Osteocyte (in vitro differentiated cells): ENCODE data around the gene C1orf210. TPM values are rescaled to one million over a fixed set of nuclear protein-coding genes. Genes with fewer than 3 reads are reported as not detected.

Experiments
- DNase-seq: peaks from one replicate; pipeline ENCODE4 v3.0.0; 2021; ENCODE audit warnings: mixed read lengths; ENCODE audit not compliant: unreplicated experiment; ENCODE audit errors: extremely low spot score
- H3K27ac Mint-ChIP-seq: one replicate; pipeline ENCODE4 v1.8.0; 2021; ENCODE audit warnings: mild to moderate bottlenecking, mixed read lengths; ENCODE audit not compliant: unreplicated experiment
- H3K27me3 Mint-ChIP-seq: one replicate; pipeline ENCODE4 v1.8.0; 2021; ENCODE audit warnings: mixed read lengths; ENCODE audit not compliant: unreplicated experiment
- H3K36me3 Mint-ChIP-seq: one replicate; pipeline ENCODE4 v1.8.0; 2021; ENCODE audit warnings: mixed read lengths; ENCODE audit not compliant: unreplicated experiment
- H3K4me1 Mint-ChIP-seq: one replicate; pipeline ENCODE4 v1.8.0; 2021; ENCODE audit warnings: mixed read lengths; ENCODE audit not compliant: unreplicated experiment
- H3K4me3 Mint-ChIP-seq: one replicate; pipeline ENCODE4 v1.8.0; 2021; ENCODE audit warnings: mild to moderate bottlenecking, moderate library complexity, mixed read lengths; ENCODE audit not compliant: unreplicated experiment
- H3K9me3 Mint-ChIP-seq: one replicate; pipeline ENCODE4 v1.8.0; 2021; ENCODE audit warnings: mixed read lengths; ENCODE audit not compliant: unreplicated experiment
- CTCF ChIP-seq: fragments of 200-600 bp; sonication (generic); IDR thresholded peaks from 2 replicates; pipeline ENCODE4 v1.5.0; 2021; ENCODE audit warnings: antibody characterized with exemption, mild to moderate bottlenecking, moderate library complexity
- total RNA-seq: library from RNA; stranded (reverse); gene quantifications from 2 replicates; pipeline ENCODE4 v1.2.1, GENCODE V29; 2021

The C1orf210 gene
- total RNA-seq, 1 donor from 2014 or later = not detected

- Mint-ChIP-seq H3K27me3 (peaks cover 4% of the 10 kb centered on the region), H3K4me3 (no peak overlapping the region), H3K27ac (no peak overlapping the region), H3K36me3 (no peaks in the 10 kb centered on the region), H3K9me3 (no peaks in the 10 kb centered on the region), H3K4me1 (no peaks in the 10 kb centered on the region)
- no peak for TF ChIP-seq CTCF
- DNase-seq = no peak
Measured at GRCh38 chr1:43282220-43283195, 2.9 kb downstream of the C1orf210 start.

DNA sequence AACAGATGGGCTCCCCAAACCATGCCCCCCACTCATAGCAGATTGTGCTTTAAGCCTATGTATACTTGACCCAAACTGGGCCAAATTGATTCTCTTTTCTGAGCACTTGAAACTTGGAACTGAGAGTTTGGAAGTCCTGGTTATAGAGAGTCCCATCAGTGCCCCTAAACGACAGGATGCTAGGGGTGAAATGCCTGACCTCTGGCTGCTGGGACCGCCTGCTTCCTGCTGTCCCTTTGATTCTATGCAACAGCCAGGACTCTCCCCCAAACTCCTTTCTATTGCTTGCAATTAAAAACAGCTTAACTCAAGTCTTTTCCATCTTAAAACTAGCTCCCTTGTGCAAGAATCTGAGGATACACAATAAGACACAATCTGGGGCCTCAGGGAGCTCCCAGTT lies 4.7 kb downstream of the C1orf210 start:
- Mint-ChIP-seq H3K4me3 (no peak overlapping the region), H3K27me3 (no peaks in the 10 kb centered on the region), H3K9me3 (no peaks in the 10 kb centered on the region), H3K4me1 (no peaks in the 10 kb centered on the region), H3K27ac (no peak overlapping the region), H3K36me3 (no peaks in the 10 kb centered on the region)
- no peak for TF ChIP-seq CTCF
- DNase-seq = no peak

- Mint-ChIP-seq H3K27ac (no peak overlapping the region), H3K9me3 (no peaks in the 10 kb centered on the region), H3K4me1 (peaks cover 1% of the 10 kb centered on the region), H3K27me3 (no peaks in the 10 kb centered on the region), H3K36me3 (no peaks in the 10 kb centered on the region), H3K4me3 (no peak overlapping the region)
- no peak for DNase-seq
- no peak for TF ChIP-seq CTCF
Measured at GRCh38 chr1:43279666-43280065, 5.7 kb downstream of the C1orf210 start.

DNA sequence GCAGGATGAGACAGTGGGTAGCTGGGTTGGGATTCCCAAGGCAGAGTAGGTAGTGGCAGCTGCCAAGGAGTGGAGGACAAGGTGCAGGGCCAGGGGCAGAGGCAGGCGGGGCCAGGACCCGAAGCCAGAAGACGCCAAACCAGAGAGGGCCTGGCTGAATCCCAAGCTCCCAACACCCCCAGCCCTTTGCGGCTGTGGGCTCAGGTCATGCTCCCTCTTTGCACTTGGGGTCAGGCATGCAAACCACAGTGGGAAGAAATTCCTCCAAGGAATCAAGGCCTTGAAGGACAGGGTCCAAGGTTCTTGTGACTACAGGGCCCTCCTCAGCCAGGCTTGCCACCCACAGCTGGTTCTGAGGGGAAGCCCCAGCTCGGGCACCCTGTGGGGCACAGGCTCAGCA lies 6.2 kb downstream of the C1orf210 start:
- no peak for DNase-seq
- Mint-ChIP-seq H3K27ac (no peak overlapping the region), H3K27me3 (no peaks in the 10 kb centered on the region), H3K4me3 (no peak overlapping the region), H3K4me1 (peaks cover 5% of the 10 kb centered on the region), H3K9me3 (no peaks in the 10 kb centered on the region), H3K36me3 (no peaks in the 10 kb centered on the region)
- no peak for TF ChIP-seq CTCF

- Mint-ChIP-seq H3K27me3 (no peaks in the 10 kb centered on the region), H3K27ac (no peak overlapping the region), H3K4me1 (peaks cover 6% of the 10 kb centered on the region), H3K9me3 (no peaks in the 10 kb centered on the region), H3K36me3 (no peaks in the 10 kb centered on the region), H3K4me3 (no peak overlapping the region)
- no peak for TF ChIP-seq CTCF
- no peak for DNase-seq
Measured at GRCh38 chr1:43277116-43277876, 8.1 kb downstream of the C1orf210 start.
